ENCODE results near the gene RPRD1B.
A peak's percentile ranks its signal among the peaks of the same experiment; 100 is the strongest.

Gene RPRD1B

DNA sequence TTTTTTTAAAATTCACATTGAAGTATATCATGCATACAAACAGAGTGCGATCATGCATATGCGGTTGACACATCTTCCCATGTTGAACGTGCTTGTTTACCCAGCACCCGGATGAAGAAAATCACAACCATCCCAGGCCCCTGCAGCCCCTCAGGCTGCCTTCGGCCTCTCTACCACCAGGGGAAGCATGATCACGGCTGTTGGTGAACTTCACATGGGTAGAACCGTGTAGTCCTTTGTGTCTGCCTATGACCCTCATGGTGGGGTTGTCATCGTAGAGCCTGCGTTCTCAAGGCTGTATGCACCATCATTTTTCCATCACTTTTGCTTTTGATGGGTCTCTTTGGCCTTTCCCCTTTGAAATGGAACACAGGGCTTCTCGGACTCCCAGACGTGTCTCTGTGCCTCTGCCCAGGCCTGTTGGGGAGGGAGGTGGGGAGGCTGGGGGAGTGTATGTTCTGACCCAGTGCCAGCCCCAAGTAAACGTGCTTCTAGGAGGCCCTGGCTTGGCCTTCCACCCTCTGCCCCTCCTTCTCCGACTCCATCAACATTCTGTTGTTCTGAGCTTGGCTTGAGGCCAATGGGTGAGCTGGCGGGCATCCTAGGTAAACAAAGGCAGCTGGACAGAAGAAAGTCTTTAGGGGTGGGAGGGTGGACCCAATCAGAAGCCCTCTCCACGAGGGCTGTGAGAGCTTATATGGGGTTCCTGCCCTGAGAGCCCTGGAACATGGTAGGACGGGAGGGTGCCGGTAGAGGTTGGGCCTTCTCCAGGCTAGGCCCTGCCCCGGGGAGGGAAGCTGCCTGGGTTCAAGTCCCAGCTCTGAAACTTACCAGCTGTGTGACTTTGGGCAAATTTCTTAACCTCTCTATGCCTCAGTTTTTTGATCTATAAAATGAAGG is 91.9 kb downstream of the RPRD1B start:
- peak; percentile 95 for DNase-seq

GRCh38 chr20:38126146-38126921 is 92.8 kb downstream of the RPRD1B start:
- DNase-seq: no peak

DNA sequence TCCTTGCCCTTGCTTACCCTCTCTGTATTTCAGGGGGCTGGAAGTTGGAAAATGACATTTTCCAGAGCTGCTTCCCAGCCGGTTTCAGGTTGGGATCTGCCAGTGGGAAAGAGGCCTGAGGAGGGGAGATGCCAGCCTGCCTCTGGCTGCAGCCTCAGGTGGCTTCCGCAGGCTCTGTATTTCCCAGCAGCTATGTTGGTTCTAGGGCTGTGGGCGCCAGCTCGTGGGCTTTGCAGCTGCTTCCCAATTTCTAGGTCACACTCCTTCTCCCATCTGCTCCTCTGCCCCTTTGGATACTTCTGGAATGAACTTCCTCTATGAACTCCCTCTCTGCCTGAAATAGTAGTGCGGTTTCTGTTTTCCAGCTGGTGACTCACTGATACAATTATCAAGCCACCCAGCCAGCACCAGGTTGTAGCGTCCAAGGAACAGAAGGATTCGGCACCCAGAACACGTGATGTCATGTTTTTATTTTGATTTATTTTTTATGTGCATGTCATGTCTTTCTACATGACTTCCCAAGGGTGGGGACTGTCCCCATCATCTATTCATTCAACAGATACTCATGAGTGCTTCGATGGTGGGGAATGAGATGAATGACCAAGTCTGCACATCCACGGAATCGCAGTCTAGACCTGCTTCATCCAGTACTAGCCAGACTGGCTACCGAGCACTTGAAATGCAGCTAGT is 93.5 kb downstream of the RPRD1B start:
- DNase-seq: peak; percentile 76

DNA sequence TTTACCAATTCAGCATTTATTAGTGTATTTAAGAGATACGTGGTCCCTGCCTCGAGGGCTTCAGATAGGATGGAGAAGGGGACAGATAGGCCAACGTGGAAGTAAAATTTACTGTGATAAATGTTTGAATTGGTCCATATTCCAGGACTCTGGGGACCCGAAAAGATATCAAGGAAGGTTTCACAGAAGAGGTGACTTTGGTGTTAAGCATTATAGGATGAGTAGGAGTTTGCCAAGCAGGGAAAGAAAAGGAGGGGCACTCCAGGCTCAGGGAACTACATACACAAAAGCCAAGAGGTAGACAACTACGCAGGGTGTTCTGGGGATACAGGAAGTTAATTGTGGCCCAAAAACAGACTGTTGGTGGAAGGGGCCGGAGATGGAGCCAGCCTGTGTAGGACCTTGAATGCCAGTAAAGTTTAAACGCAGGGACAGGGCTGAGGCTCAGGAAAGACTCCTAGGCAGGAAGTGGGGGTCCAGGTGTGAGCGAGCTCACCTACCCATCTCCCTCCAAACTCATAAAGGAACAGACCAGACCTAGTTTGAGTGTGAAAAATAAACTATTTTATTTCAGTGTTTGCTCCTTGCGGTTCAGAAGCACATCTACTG is 94.5 kb downstream of the RPRD1B start:
- DNase-seq: no peak

- DNase-seq: no peak
Observed at GRCh38 chr20:38128691-38129090, 95.1 kb downstream of the RPRD1B start.

GRCh38 chr20:38129248-38129865 is 95.8 kb downstream of the RPRD1B start:
- DNase-seq: no peak

DNA sequence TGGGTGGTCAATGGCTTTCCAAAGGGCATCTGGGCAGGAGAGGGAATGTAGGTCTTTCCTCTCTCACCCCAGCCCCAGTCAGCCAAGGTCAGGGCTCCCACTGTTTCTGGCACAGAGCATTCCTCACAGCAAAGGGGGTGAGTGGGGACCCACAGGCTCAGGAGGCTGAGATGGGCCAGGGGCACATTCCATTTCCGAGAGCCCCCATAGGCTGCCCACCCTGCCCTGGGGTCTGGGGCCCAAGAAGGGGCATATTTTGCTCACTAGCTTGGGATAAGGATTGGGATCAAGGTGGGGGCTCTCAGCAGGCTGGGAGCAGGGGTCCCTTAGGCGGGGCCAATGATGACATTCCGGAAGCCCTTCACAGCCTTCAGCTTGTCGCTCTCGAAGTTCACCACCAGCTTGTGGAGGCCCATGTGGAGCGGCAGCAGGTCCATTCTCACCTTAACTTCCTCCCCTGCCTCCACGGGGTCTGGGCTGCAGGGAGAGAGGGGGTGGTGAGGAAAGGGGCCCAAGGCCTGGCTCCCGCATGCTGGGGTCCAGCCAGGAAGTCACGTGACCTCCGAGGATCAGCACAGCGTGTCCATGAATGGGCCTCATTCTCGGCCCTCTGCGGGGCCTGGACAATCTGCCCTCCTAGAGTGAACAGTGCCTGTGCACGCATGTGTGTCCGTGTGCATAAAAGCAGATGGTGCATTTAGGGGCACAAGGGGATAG is 96.5 kb downstream of the RPRD1B start:
- no peak for DNase-seq

DNA sequence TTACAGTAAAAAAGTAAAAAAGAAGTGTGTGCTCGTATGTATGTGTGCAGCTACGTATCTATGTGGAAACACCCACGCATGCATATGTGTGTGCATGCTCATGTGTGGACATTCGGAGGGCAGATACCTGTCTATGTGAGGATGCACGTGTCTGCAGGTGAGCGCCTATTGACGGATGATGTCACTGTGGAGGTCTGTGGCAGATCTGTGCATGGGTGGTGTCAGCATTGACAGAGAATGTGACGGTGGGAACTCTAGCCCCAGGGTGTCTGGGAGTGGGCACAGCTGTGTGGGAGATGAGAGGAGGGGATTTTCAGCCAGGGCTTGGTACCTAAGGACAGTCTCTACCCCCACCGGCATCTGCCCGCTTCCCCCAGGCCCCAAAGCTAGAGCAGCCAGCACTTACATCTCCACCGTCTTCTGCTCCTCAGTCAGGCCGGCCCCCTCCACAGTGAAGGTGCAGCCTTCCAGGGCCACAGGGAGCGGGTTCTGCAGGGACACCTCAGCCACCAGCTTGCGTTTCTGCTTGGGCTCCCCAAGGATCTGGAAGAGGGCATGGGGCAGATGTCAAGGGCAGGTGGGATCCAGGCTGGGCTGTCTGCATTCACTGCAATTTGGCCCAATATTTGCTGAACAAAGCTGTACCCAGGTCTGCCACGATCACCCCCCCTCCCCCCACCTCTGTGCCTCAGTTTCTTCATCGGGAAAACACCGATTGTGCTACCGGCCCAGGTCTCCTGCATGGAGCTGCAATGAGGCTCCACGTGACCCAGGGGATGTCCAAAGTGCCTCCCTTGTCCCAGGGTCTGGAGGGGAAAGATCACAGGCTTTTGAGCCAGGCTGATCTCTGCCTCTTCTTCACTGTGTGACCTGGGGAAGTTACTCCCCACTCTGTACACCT is 97.4 kb downstream of the RPRD1B start:
- DNase-seq: no peak

DNA sequence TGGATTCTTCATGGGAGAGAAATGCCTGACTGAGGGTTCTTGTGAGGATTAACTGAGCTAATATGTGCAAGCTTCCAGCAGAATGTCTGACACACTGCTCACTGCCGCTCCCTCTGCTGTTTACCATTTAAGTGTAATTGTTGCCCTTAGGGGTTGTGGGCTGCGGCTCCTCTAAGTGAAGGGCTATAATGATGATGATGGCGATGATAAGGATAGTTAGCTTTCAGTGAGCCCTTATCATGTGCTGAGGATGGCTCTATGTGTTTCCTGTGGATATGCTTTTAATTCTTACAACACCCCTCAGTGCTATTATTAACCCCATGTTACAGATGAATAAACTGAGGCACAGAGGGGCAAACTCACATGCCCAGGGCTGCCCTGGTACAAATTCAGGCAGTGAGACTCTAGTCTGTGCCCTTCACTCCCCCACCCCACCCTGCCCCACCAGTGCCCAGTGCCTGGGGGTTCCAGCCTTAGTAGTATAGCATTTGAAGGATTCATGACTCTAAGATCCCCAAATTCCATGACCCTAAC is 98.1 kb downstream of the RPRD1B start:
- no peak for DNase-seq

DNA sequence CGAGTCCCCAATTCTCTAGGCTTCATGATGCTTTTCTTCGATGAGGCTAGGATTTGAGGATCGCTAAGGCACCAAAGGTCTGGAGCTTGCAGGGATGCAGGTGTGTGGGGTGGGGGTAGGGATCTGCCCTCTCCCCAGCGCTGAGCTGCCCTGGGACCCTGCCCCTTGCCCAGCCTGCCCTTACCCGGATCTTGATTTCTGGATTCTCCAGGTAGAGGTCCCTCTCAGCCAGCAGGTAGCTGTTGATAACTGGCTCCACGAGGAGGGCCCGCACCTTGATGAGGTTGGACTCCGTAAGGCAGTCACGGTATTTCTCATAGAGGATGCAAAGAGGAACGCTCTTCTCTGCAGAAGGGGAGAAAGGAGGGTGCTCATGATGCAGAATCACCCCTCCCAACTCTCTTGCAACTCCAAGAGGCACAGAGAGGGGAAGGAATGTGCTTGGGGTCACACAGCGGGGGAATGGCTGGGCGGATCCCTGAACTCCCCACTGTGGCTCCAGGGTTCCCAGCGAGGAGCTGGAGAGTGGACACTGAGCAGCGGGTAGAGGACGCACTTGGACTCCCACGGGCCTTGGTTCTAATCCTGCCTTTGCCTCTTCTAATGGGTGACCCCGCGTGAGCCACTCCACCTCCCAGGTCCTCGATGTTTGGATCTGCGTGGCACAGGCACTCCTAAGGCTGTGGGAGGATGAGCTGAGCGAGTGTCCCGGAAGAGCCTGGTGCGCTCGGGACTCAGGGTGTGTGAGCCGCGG is 98.8 kb downstream of the RPRD1B start:
- DNase-seq: no peak

GRCh38 chr20:38132910-38133501 is 99.5 kb downstream of the RPRD1B start:
- DNase-seq: no peak

- no peak for DNase-seq
Observed at GRCh38 chr20:38133680-38134426, 100.3 kb downstream of the RPRD1B start.

GRCh38 chr20:38134427-38135270 is 101.1 kb downstream of the RPRD1B start:
- DNase-seq: no peak

DNA sequence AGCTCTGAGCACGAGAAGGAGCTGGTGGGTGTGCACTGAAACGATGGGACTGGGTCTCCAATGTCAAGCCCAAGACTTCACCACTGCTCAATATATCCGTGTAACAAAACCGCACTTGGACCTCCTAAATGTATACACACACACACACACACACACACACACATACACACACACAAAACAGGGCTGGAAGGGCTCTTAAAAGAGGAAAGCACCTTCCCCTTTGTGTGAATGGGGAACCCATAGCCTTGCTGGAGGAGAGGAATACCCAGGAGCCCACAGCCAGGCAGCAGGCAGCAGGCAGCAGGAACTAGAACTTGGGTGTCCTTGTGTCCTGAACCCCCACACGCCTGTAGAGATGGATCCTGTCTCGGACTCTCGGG is 101.7 kb downstream of the RPRD1B start:
- DNase-seq: no peak

- DNase-seq: no peak
Observed at GRCh38 chr20:38135651-38136420, 102.3 kb downstream of the RPRD1B start.

GRCh38 chr20:38136421-38137245 is 103.1 kb downstream of the RPRD1B start:
- DNase-seq: no peak

Data from NCI-H2029 treated with DMSO at 0.1 percent for 48 hours (cell line).